Neural cell (in vitro differentiated cells): ENCODE results near the gene PRDX3.

ENCODE experiments used
- EP300 ChIP-seq: fragments of 450-650 bp; conservative IDR thresholded peaks from 2 replicates; pipeline ENCODE4 v1.6.1; 2014; ENCODE audit warnings: antibody characterized with exemption, mild to moderate bottlenecking, moderate library complexity; ENCODE audit not compliant: poor library complexity, severe bottlenecking
- EZH2 ChIP-seq: fragments of 200-600, 300-800 bp; shearing (Covaris generic), sonication (generic); IDR thresholded peaks from 2 replicates; pipeline ENCODE4 v1.6.1; 2014; ENCODE audit warnings: antibody characterized with exemption, low read length, borderline replicate concordance, mild to moderate bottlenecking; ENCODE audit not compliant: insufficient read depth, poor library complexity, severe bottlenecking
- MXI1 ChIP-seq: fragments of 450-650 bp; conservative IDR thresholded peaks from 2 replicates; pipeline ENCODE4 v1.6.1; 2014; ENCODE audit warnings: antibody characterized with exemption, mild to moderate bottlenecking; ENCODE audit not compliant: poor library complexity, severe bottlenecking
- POLR2AphosphoS5 ChIP-seq: IDR thresholded peaks from 2 replicates; pipeline ENCODE4 v1.6.1; 2012
- RAD21 ChIP-seq: fragments of 450-650 bp; conservative IDR thresholded peaks from 2 replicates; pipeline ENCODE4 v1.6.1; 2014; ENCODE audit warnings: antibody characterized with exemption, mild to moderate bottlenecking, moderate library complexity
- SMC3 ChIP-seq: fragments of 450-650 bp; conservative IDR thresholded peaks from 2 replicates; pipeline ENCODE4 v1.6.1; 2014; ENCODE audit warnings: antibody characterized with exemption, mild to moderate bottlenecking, moderate library complexity; ENCODE audit not compliant: poor library complexity
- TF ChIP-seq, protein P1 (sequence below): fragments of 450-650 bp; IDR thresholded peaks from 2 replicates; pipeline ENCODE4 v1.5.1; 2014; ENCODE audit warnings: antibody characterized with exemption, mild to moderate bottlenecking, moderate library complexity; ENCODE audit not compliant: poor library complexity, severe bottlenecking

DNA sequence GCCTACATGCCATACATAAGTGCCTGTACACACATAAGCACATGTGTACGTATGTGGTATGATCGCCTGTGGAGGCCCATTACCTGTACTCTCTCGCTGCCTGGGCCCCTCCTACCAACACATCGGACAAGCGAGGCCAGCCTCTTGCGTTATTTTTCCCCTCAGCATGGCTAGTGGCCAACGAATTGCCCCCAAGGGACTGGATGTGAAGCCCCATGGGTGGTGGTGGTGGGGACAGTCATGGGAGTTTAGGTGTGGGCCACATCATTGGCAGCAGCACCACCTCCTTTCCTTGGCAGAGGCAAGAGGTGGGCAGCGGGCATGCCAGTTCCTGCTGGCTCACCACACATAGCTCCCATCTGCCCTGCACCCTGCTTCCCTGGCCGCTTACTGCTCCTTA, 38.8 kb upstream of the PRDX3 start:
- TF ChIP-seq POLR2AphosphoS5 (no peak), MXI1 (no peak), SMC3 (no peak), EZH2 (no peak), RAD21 (no peak), EP300 (no peak)
- TF ChIP-seq, protein P1, sequence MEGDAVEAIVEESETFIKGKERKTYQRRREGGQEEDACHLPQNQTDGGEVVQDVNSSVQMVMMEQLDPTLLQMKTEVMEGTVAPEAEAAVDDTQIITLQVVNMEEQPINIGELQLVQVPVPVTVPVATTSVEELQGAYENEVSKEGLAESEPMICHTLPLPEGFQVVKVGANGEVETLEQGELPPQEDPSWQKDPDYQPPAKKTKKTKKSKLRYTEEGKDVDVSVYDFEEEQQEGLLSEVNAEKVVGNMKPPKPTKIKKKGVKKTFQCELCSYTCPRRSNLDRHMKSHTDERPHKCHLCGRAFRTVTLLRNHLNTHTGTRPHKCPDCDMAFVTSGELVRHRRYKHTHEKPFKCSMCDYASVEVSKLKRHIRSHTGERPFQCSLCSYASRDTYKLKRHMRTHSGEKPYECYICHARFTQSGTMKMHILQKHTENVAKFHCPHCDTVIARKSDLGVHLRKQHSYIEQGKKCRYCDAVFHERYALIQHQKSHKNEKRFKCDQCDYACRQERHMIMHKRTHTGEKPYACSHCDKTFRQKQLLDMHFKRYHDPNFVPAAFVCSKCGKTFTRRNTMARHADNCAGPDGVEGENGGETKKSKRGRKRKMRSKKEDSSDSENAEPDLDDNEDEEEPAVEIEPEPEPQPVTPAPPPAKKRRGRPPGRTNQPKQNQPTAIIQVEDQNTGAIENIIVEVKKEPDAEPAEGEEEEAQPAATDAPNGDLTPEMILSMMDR: no peak
